GM10266 (cell line): Measurements from ENCODE around the gene CCDC141.

Experiments
- DNase-seq: peaks from one replicate; pipeline ENCODE4 v3.0.0; 2012; ENCODE audit errors: extremely low spot score
- TF ChIP-seq, protein P1 (sequence below): IDR thresholded peaks from 2 replicates; pipeline ENCODE4 v1.5.1; 2012; ENCODE audit warnings: mild to moderate bottlenecking, low read depth; ENCODE audit not compliant: control insufficient read depth, insufficient read depth; ENCODE audit errors: missing control alignments

The CCDC141 gene

GRCh38 chr2:178829981-178830380 is 220.0 kb downstream of the CCDC141 start:
- TF ChIP-seq, protein P1, sequence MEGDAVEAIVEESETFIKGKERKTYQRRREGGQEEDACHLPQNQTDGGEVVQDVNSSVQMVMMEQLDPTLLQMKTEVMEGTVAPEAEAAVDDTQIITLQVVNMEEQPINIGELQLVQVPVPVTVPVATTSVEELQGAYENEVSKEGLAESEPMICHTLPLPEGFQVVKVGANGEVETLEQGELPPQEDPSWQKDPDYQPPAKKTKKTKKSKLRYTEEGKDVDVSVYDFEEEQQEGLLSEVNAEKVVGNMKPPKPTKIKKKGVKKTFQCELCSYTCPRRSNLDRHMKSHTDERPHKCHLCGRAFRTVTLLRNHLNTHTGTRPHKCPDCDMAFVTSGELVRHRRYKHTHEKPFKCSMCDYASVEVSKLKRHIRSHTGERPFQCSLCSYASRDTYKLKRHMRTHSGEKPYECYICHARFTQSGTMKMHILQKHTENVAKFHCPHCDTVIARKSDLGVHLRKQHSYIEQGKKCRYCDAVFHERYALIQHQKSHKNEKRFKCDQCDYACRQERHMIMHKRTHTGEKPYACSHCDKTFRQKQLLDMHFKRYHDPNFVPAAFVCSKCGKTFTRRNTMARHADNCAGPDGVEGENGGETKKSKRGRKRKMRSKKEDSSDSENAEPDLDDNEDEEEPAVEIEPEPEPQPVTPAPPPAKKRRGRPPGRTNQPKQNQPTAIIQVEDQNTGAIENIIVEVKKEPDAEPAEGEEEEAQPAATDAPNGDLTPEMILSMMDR: no peak
- no peak for DNase-seq

GRCh38 chr2:178829299-178829960 is 220.5 kb downstream of the CCDC141 start:
- DNase-seq: no peak
- TF ChIP-seq, protein P1: no peak

DNA sequence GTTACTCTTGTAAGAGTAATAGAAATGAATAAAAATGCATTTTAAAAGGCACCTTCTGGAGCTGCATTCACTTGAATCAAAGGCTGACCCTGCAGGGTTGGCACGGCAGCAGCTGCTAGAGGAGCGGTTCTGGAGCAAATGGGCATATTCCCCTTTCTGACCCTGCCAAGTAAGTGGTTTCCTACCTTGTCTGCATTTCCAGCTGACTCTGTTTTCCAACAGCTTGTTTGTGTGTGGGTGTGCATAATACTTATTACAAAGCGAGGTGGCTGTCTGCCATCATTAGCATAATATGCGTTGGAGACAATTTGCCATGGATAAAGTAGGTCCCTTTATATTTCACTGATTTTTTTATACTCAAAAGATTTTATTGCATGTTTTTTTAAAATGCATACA is 221.5 kb downstream of the CCDC141 start:
- DNase-seq: no peak
- TF ChIP-seq, protein P1: no peak

DNA sequence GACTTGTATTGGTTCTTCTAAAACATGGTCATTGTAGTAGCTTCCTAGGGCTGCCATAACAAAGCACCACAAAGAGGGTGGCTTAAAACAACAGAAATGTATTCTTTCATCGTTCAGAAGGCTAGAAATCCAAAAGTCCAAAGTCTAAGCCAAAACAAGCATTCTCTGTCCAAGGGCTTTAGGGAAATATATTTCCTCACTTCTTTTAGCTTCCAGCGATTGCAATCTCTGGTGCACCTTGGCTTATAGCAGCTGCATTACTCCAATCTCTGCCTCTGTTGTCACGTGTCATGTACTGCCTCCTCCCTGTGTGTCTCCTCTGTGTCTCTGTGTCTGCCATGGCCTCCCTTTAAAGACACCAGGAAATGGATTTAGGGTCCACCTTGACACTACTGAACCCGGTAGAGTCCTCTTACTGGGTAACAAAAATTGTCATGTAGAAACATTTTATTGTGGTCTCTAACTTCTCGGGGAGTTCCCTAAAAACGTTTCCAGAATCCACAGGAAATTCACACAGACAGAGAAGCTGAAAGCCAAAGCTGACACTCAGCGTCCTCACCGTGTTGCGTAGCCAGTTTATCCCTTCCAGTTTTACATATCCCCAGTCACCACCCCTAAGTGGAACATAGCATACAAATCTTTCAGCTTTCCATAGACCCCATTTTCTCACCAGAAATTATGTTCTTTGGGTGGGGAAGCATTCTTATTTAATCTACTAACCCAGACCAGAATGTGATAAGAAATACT is 222.0 kb downstream of the CCDC141 start:
- no peak for DNase-seq
- TF ChIP-seq, protein P1: no peak

DNA sequence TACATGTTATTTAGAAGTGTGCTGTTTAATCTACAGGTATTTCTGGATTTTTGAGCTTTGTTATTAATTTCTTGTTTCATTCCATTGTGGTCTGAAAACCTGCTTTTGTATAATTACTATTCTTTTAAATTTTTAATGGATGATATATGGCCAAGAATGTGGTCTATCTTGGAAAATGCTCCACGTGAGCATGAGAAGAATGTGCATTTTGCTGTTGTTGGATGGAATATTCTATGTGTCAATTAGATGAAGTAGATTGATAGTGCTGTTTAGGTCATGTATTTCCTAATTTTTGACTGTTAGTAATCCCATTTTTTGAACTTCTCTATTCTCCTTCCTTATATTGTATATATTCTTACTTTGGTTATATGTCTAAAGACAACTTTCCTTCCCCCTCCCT is 222.8 kb downstream of the CCDC141 start:
- DNase-seq: no peak
- TF ChIP-seq, protein P1: no peak

DNA sequence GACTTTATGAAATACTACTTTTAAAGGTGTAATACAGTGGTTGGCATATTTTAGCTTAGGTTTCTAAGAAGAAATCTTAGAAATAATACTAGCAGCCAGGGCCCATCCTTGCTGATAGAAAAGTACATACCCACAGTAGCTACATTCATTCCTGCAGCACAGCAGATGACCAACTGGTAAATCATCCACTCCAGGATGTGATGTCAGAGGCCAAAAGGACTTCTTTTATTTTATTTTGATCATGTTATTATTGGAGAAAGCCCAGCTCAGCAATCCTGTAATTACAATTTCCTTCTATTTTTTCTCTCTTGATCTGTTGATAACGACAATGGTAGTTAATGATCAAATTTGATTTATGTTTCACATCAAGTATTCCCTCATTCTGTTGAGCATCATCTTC is 224.8 kb downstream of the CCDC141 start:
- TF ChIP-seq, protein P1: no peak
- DNase-seq: no peak

GRCh38 chr2:178824181-178824580 is 225.8 kb downstream of the CCDC141 start:
- TF ChIP-seq, protein P1: no peak
- DNase-seq: no peak
